Hepatocyte (in vitro differentiated cells): ENCODE data around the gene FAM89B. TPM values are rescaled to one million over a fixed set of nuclear protein-coding genes. Genes with fewer than 3 reads are reported as not detected.

Experiments used
- DNase-seq: peaks from one replicate; pipeline ENCODE4 v3.0.0-alpha.2; 2016; ENCODE audit warnings: low spot score
- H2AFZ ChIP-seq: fragments of 200-600 bp; sonication (generic); 2 replicates; pipeline ENCODE4 v1.6.0; 2016; ENCODE audit warnings: antibody characterized with exemption, mild to moderate bottlenecking
- H3K27ac ChIP-seq: fragments of 200-600 bp; sonication (generic); 2 replicates; pipeline ENCODE4 v1.5.1; 2016; ENCODE audit warnings: mild to moderate bottlenecking
- H3K27me3 ChIP-seq: fragments of 200-600 bp; sonication (generic); 2 replicates; pipeline ENCODE4 v1.6.1; 2016
- H3K36me3 ChIP-seq: fragments of 200-600 bp; sonication (generic); replicated peaks from 2 replicates; pipeline ENCODE4 v1.5.1; 2016; ENCODE audit warnings: low read depth; ENCODE audit not compliant: insufficient read depth
- H3K4me1 ChIP-seq: fragments of 200-600 bp; sonication (generic); 2 replicates; pipeline ENCODE4 v1.5.1; 2016; ENCODE audit warnings: mild to moderate bottlenecking, moderate library complexity; ENCODE audit not compliant: insufficient read depth
- H3K4me2 ChIP-seq: fragments of 200-600 bp; sonication (generic); 2 replicates; pipeline ENCODE4 v1.6.0; 2016
- H3K4me3 ChIP-seq: fragments of 200-600 bp; sonication (generic); 2 replicates; pipeline ENCODE4 v1.5.1; 2016; ENCODE audit warnings: mild to moderate bottlenecking
- H3K79me2 ChIP-seq: fragments of 200-600 bp; sonication (generic); 2 replicates; pipeline ENCODE4 v1.6.0; 2017; ENCODE audit warnings: mild to moderate bottlenecking
- H3K9me2 ChIP-seq: fragments of 200-600 bp; sonication (generic); replicated peaks from 2 replicates; pipeline ENCODE4 v1.6.0; 2017; ENCODE audit warnings: mild to moderate bottlenecking; ENCODE audit not compliant: insufficient read depth
- H3K9me3 ChIP-seq: fragments of 200-600 bp; sonication (generic); 2 replicates; pipeline ENCODE4 v1.5.1; 2016; ENCODE audit warnings: low read depth, mild to moderate bottlenecking
- H4K20me1 ChIP-seq: fragments of 200-600 bp; sonication (generic); 2 replicates; pipeline ENCODE4 v1.6.0; 2016; ENCODE audit warnings: mild to moderate bottlenecking; ENCODE audit not compliant: insufficient read depth, poor library complexity, severe bottlenecking
- EZH2 ChIP-seq: fragments of 200-600 bp; sonication (generic); IDR thresholded peaks from 2 replicates; pipeline ENCODE4 v1.6.1; 2016; ENCODE audit warnings: antibody characterized with exemption, mild to moderate bottlenecking, borderline replicate concordance
- EZH2phosphoT487 ChIP-seq: fragments of 200-600 bp; sonication (generic); IDR thresholded peaks from one replicate; pipeline ENCODE4 v1.6.1; 2018; ENCODE audit warnings: antibody characterized with exemption, mild to moderate bottlenecking, low read depth, moderate library complexity; ENCODE audit not compliant: unreplicated experiment, severe bottlenecking
- WGBS: methylation state at CpG from one replicate; pipeline ENCODE4 v1.1.6; 2016; ENCODE audit warnings: low lambda C conversion rate; ENCODE audit errors: missing lambda C conversion rate; 5-methylcytosine and 5-hydroxymethylcytosine counted together
- polyA plus RNA-seq: library from polyadenylated mRNA; unstranded; fragments of >200 nt; fragmentation: Nextera tagmentation; extraction: Ambion mirVana; gene quantifications from 2 replicates; pipeline ENCODE4 v1.2.1, GENCODE V29; 2016
- total RNA-seq: library from RNA; depleted of rRNA; stranded (reverse); fragments of >200 nt; gene quantifications from 2 replicates; pipeline ENCODE4 v1.2.3, GENCODE V29; 2014
- TF ChIP-seq, protein P1 (sequence below): fragments of 200-600 bp; sonication (generic); IDR thresholded peaks from 2 replicates; pipeline ENCODE4 v1.5.1; 2016; ENCODE audit warnings: antibody characterized with exemption, mild to moderate bottlenecking; ENCODE audit not compliant: poor library complexity

Gene FAM89B
- total and polyA plus RNA-seq, 2 experiments from 2014 or later = 34.1 to 112 TPM

DNA sequence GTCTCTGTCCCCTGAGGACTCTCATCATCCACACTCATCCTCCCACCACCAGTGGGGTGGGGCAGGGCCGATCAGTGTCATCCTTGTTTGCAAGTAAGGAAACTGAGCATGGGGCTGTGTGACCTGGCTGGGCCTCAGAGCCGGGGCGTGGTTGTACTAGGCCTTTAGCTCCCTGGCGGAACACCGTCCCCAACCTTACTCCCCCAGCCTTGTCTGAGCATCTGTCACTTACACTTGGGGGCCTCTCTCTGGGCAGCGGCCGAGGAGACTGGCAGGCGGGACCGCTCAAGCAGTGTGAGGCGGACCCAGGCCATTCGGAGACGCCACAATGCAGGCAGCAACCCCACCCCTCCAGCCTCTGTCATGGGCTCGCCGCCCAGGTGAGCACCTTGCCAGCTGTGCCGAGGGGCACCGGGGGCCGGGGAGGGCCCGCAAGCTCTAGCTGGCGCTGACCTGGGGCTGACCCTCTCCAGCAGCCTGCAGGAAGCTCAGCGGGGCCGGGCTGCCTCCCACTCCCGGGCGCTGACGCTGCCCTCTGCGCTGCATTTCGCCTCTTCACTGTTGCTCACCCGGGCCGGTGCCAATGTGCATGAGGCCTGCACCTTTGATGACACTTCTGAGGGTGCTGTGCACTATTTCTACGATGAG lies 47.1 kb downstream of the FAM89B start:
- Histone ChIP-seq H3K9me3 (no peaks in the 10 kb centered on the region), H3K4me1 (peaks cover 7% of the 10 kb centered on the region), H3K9me2 (no peaks in the 10 kb centered on the region), H3K79me2 (peaks cover 31% of the 10 kb centered on the region), H4K20me1 (peaks cover 6% of the 10 kb centered on the region), H3K4me2 (no peak overlapping the region), H3K27me3 (no peaks in the 10 kb centered on the region), H3K4me3 (no peak overlapping the region), H3K27ac (no peak overlapping the region), H3K36me3 (no peaks in the 10 kb centered on the region), H2AFZ (no peak overlapping the region)
- TF ChIP-seq EZH2phosphoT487 (no peak), EZH2 (no peak)
- TF ChIP-seq, protein P1, sequence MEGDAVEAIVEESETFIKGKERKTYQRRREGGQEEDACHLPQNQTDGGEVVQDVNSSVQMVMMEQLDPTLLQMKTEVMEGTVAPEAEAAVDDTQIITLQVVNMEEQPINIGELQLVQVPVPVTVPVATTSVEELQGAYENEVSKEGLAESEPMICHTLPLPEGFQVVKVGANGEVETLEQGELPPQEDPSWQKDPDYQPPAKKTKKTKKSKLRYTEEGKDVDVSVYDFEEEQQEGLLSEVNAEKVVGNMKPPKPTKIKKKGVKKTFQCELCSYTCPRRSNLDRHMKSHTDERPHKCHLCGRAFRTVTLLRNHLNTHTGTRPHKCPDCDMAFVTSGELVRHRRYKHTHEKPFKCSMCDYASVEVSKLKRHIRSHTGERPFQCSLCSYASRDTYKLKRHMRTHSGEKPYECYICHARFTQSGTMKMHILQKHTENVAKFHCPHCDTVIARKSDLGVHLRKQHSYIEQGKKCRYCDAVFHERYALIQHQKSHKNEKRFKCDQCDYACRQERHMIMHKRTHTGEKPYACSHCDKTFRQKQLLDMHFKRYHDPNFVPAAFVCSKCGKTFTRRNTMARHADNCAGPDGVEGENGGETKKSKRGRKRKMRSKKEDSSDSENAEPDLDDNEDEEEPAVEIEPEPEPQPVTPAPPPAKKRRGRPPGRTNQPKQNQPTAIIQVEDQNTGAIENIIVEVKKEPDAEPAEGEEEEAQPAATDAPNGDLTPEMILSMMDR = no peak
- WGBS = 98% methylated on average over 25 of the region's 29 CpGs
- DNase-seq = no peak

DNA sequence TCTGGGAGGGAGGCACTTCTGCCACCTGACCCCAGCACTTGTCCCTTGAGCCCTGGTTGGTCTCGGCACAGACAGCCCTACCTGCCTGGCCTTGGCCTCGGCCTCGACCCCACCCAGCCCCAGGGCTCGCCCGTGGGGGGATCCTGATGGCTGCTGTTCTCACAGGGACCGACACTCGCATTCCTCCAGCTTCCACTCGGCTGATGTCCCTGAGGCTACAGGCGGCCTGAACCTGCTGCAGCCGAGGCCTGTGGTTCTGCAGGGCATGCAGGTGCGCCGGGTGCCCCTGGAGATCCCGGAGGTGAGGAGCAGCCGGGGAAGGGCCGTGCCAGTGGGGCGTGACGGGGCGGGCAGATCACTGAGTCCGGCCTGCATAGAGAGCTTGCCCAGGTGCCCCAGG lies 48.3 kb downstream of the FAM89B start:
- H3K79me2 ChIP-seq = peaks cover 28% of the 10 kb centered on the region

DNA sequence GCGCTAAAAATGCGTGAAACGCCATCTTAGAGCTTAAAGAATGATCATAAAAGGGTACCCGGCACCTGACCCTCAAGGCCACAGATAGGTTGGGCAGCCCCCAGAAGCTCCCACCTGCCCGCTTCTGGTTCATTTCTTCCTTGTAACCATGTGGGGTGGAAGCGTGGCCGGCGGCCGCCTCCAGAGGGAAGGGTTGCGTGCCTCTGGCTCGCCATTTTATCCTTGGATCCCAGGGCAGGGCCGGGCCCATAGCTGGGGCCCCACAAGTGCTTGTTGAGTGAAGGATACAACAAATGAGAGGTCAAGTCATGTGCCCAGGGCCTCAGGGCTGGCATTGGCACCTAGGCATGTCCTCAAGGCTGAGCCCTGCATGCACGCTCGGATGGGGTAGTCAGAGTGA lies 49.1 kb downstream of the FAM89B start:
- 96% methylated on average over 14 of the region's 14 CpGs for WGBS

More for the DNA sequence above, 48.3 kb downstream of the FAM89B start:
- Histone ChIP-seq H3K27me3 (no peaks in the 10 kb centered on the region), H3K4me1 (peaks cover 7% of the 10 kb centered on the region), H3K4me3 (no peak overlapping the region), H3K27ac (no peak overlapping the region), H4K20me1 (peaks cover 6% of the 10 kb centered on the region), H3K9me2 (no peaks in the 10 kb centered on the region), H2AFZ (no peak overlapping the region), H3K36me3 (no peaks in the 10 kb centered on the region), H3K4me2 (no peak overlapping the region), H3K9me3 (no peaks in the 10 kb centered on the region)
- 98% methylated on average over 18 of the region's 19 CpGs for WGBS
- TF ChIP-seq EZH2 (no peak), EZH2phosphoT487 (no peak)
- TF ChIP-seq, protein P1 = no peak
- no peak for DNase-seq

More for the DNA sequence above, 49.1 kb downstream of the FAM89B start:
- H4K20me1 ChIP-seq = peaks cover 6% of the 10 kb centered on the region
- H3K9me2 ChIP-seq = no peaks in the 10 kb centered on the region
- H3K4me1 ChIP-seq = peaks cover 5% of the 10 kb centered on the region
- no peak overlapping the region for H3K27ac ChIP-seq
- H3K4me2 ChIP-seq = no peak overlapping the region
- no peak for DNase-seq
- no peaks in the 10 kb centered on the region for H3K36me3 ChIP-seq
- H2AFZ ChIP-seq = no peak overlapping the region
- H3K79me2 ChIP-seq = peaks cover 23% of the 10 kb centered on the region
- no peak overlapping the region for H3K4me3 ChIP-seq
- H3K9me3 ChIP-seq = no peaks in the 10 kb centered on the region
- TF ChIP-seq EZH2phosphoT487 (no peak), EZH2 (no peak)
- TF ChIP-seq, protein P1 = no peak
- H3K27me3 ChIP-seq = no peaks in the 10 kb centered on the region
